ENCODE results near the gene ZNRF1. TPM values are rescaled to one million over a fixed set of nuclear protein-coding genes. Genes with fewer than 3 reads are reported as not detected.

Gene ZNRF1
- total and polyA plus RNA-seq, 2 donors (not counting 1 experiment from before 2014, with no cell fraction given): 0.27 to 0.76 TPM

DNA sequence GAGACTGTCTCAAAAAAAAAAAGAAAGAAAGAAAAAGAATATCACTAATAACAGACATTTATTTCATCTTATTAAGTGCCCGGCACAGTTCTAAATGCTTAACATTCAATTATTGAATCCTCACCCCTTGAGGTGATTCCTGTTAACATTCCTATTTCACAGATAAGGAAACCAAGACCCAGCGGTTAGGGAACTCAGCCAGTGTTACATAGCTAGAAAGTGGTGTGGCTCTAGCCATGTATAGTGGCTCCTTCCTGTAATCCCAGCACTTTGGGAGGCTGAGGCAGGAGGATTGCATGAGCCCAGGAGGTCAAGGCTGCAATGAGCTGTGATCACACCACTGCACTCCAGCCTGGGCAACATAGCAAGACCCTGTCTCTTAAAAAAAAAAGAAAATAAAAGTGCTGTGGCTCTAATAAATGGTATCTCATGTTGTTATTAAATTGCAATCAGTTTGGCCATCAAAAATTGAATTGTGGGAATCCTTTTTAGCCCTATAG is 28.1 kb downstream of the ZNRF1 start:
- no CpG with 5 or more reads among the region's 2 CpGs for WGBS (ENCODE audit: insufficient coverage)
- Histone ChIP-seq H3K79me2 (ENCODE audit: control insufficient read depth, insufficient read depth, low read length) (no peaks in the 10 kb centered on the region), H3K9me3 (ENCODE audit: control extremely low read depth in 1 of 3, control insufficient read depth in 2 of 3, insufficient read depth in 1 of 3, low read length in 2 of 3) (peaks cover under 1 to 2% (median 1%) of the 10 kb centered on the region in 3 donors)

More for the DNA sequence above, 28.1 kb downstream of the ZNRF1 start:
- no peak overlapping the region for H2AFZ ChIP-seq (ENCODE audit: insufficient read depth, low read depth, low read length, poor library complexity, severe bottlenecking)
- no peak overlapping the region for H3K27ac ChIP-seq (ENCODE audit: low read length in 2 of 2)
- CTCF ChIA-PET: interaction anchor here (0.6 kb wide), 1 partner anchor 620 kb away, joined by 5 read pairs; no protein-coding TSS in a partner anchor
- no peak overlapping the region for H3K4me3 ChIP-seq (ENCODE audit: control extremely low read depth in 1 of 5, extremely low read depth in 1 of 5, insufficient read depth in 1 of 5, low read depth in 2 of 5, low read length in 4 of 5)
- no peaks in the 10 kb centered on the region for H3K9me3 Mint-ChIP-seq (ENCODE audit: insufficient read depth)
- H3K4me3 Mint-ChIP-seq: no peak overlapping the region
- peaks cover 8% of the 10 kb centered on the region for H3K4me1 Mint-ChIP-seq
- H4K20me1 ChIP-seq (ENCODE audit: control insufficient read depth, insufficient read depth, low read length, poor library complexity, severe bottlenecking): no peaks in the 10 kb centered on the region
- H3K4me2 ChIP-seq (replicated peaks; ENCODE audit: low read depth, low read length, poor library complexity, severe bottlenecking): no peak overlapping the region
- ATAC-seq (ENCODE audit: low read depth) (no peak), DNase-seq (no peak)
- no peaks in the 10 kb centered on the region for H3K27me3 ChIP-seq (replicated peaks in 1 of 4; ENCODE audit: control extremely low read depth in 1 of 4, control insufficient read depth in 3 of 4, insufficient read depth in 4 of 4, low read length in 3 of 4)
- H3K27me3 Mint-ChIP-seq: no peaks in the 10 kb centered on the region
- no peak overlapping the region for H3K9ac ChIP-seq (ENCODE audit: low read length)
- no peaks in the 10 kb centered on the region for H3K36me3 ChIP-seq (replicated peaks in 1 of 2; ENCODE audit: control extremely low read depth in 1 of 2, control insufficient read depth in 1 of 2, extremely low read depth in 1 of 2, insufficient read depth in 2 of 2, low read length in 1 of 2)
- no peaks in the 10 kb centered on the region for H3K4me1 ChIP-seq (ENCODE audit: control insufficient read depth in 2 of 2, insufficient read depth in 2 of 2, low read length in 2 of 2)
- no peak overlapping the region for H3K27ac Mint-ChIP-seq
- intact Hi-C loops (cut with micrococcal nuclease): no loop called here
- TF ChIP-seq CTCF (IDR thresholded peaks at IDR 0.05) (no peak), EZH2 (IDR thresholded peaks at IDR 0.05; ENCODE audit: borderline replicate concordance, insufficient read depth, low read depth, low read length, poor library complexity, severe bottlenecking) (no peak)
- POLR2A ChIA-PET: no interaction called here

Measured in B cell (primary cell).